HG03442 (cell line): ENCODE data around the gene ABCC4.

Source experiments
- ATAC-seq: cut with Tn5 transposase; IDR thresholded peaks from one replicate; pipeline ENCODE4 v1.9.1; 2021; ENCODE audit warnings: mild to moderate bottlenecking, moderate library complexity; ENCODE audit not compliant: unreplicated experiment

The ABCC4 gene

GRCh38 chr13:95058680-95059079, 242.6 kb downstream of the ABCC4 start:
- no peak for ATAC-seq

GRCh38 chr13:95056266-95056665, 245.0 kb downstream of the ABCC4 start:
- ATAC-seq: no peak

DNA sequence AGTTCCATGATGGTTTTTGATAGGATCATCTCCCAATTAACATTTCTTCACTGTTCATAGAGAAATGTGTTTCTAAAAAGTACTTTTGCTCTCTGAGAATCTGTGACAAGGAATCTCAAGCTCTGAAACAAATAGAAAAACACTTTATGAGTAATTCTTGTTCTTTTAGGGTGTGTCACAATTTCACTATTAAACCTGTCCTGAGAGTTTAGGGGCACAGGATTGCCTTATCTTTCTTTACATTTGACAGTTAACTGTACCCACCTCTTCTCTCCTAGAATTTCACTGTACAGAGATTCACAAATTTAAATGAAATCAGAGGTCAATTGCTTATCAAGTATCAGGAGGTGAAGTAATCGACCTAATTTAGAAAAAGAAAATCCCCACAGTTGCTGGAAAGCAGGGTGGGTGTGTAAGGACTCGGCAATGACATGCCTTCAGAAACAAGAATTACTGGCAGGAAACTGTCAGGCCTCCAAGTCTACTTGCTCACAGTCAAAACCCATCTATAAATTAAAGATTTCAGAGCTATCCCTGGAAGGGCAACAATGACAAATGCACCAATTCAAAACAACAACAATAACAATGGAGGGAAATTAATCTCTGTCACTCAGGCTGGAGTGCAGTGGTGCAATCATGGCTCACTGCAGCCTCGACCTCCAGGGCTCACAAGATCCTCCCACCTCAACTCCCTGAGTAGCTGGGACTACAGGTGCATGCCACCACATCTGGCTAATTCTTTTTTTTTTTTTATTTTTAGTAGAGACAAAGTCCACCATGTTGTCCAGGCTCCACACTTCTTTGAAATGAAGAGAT, 250.2 kb downstream of the ABCC4 start:
- ATAC-seq: peak; percentile 61

DNA sequence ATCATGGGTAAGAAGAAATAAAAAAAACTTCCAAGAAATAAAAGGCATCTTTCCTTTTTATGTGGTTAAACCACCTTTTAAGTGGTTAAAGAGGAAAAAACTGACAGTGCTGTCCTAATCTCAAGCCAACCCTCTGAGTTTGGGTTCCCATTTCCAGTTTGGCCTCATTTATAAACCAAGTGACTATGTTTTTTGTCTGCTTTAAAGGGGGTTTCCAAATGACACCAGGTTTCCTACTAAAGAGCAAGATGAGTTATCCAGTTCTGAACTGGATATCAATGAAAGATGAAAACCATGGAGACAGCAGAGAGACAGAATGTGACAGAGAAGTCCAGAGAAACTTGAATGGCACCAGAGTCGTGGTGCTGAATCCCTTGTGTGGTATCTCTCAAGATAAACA, 251.5 kb downstream of the ABCC4 start:
- no peak for ATAC-seq

DNA sequence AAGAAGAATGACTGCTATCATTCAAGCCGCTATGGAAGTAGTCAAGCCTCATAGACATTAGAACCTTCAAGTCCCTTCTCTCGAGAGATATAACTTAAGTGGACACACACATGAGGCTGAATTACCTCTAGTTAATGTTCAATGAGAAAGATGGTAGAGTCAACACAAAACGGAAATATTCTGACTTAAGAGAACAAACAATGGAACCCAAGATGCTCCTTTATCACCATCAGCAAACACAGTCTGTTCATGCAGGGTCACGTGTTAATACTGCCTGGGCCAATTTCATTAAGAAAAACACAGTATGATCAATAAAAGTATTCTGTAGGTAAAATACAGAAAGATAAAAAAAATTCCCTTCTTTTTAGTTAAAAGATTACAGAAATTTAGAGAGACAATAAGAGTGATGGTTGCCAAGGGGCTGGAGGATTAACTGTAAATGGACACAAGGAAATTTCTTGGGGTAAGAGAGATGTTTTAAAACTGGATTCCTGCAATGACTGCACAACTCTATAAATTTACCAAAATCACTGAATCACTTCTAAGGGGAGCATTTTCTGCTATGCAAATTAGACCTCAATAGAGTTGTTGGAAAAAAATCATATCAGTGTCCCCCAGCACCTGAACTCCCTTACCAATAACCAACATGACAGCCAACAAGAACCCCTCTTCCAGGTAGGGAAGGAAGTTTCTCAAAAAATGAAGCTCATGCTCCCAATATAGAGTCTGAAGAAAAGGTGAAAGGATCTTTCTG, 256.6 kb downstream of the ABCC4 start:
- ATAC-seq: no peak

GRCh38 chr13:95039415-95039814, 261.8 kb downstream of the ABCC4 start:
- no peak for ATAC-seq

DNA sequence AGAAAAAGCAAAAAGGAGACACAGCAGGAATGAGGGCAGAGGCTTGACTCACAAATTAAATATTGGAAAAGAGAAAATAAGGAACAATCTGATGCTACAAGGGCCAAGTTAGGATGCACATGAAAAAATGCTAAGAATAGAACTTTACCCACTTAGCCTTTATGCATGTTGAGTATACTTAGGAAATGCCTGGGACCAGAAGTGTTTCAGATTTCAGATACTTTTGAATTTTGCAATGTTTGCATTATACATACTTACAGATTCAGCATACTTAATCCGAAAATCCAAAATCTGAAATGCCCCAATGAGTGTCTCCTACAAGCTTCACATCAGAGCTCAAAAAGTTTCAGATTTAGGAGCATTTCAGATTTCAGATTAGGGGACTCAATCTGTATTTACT, 262.3 kb downstream of the ABCC4 start:
- no peak for ATAC-seq

- no peak for ATAC-seq
Measured at GRCh38 chr13:95035311-95036109, 265.7 kb downstream of the ABCC4 start.

DNA sequence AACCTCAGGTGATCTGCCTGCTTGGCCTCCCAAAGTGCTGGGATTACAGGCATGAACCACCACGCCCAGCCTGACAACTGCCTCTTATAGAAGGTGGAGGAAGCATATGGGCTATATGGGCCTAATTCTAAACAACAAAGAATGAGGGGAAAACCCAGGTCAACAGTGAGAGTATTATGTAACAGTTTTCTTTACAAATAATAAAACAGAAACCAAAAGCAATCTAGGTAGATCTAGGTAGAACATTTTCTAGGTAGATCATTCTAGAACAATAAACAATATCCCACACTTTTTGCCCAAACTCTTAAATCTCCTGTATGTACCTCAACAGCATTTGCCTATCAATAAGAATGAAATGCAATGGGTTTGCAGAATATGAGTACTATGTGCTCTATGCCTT, 267.4 kb downstream of the ABCC4 start:
- ATAC-seq: peak; percentile 61

DNA sequence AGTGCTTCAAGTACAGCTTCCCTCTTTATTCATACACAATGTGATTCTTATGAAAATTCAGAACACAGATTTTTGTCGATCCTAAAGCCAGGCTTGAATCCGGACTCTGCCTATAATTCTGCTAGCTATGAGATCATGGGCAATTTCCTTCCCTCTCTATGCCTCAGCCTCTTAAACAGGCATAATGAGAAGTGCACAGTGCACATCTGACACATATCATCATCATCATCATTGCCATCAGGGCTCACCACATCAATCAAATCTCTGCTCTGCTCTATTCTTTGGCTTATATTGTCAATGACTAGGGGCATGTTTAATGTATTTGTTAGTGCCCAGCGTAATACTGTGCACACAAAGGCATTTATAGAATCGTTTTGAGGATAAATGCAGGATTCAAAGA, 269.1 kb downstream of the ABCC4 start:
- no peak for ATAC-seq

GRCh38 chr13:95030821-95031343, 270.4 kb downstream of the ABCC4 start:
- ATAC-seq: no peak

DNA sequence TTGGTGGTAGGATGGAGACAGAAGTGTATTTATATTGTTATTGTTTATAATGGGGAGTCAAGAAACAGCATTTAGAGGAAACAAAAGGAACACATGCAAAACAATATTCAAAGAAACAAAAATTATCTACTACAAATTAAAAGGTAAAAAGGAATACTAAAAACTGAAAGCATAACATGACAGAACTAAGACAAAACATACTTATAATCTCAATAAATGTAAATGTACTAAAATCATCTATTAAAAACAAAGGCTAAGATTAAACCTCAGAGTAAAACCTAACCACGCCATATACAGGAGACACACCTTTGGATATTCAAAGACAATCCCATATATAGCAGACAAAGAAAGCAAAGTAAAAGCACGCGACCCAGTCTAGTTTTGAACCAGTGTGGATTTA, 273.6 kb downstream of the ABCC4 start:
- no peak for ATAC-seq

DNA sequence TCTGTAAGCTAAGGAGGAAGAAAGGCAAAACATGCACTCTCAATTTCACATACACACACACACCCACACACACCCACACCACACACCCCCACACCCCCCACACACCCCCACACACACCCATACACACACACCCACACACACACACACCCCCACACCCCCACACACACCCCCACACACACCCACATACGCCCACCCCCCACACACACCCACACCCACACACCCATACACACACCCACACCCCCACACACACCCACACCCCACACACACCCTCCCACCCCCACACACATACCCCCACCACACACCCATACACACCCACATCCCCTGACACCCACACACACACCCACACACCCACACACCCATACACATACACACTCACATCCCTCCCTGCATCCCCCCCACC, 276.1 kb downstream of the ABCC4 start:
- no peak for ATAC-seq

DNA sequence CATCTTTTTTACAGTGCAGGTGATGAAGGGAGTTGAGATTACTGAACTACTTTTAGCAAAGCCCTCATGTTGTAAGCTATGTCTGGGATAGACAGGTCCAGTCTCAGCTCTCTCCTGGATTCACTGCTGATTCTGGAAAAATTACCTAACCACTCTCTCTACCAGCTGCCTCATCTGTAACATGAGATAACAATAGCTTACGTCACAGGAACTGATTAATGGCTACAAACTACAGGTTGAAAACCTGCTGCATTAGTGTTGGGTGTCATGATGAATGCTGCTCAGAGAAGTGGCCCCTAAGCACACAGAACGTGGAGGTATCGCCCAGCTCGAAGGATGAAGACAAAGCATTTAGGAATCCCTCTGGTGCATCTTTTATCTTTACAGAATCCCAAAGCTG, 277.8 kb downstream of the ABCC4 start:
- ATAC-seq: no peak

DNA sequence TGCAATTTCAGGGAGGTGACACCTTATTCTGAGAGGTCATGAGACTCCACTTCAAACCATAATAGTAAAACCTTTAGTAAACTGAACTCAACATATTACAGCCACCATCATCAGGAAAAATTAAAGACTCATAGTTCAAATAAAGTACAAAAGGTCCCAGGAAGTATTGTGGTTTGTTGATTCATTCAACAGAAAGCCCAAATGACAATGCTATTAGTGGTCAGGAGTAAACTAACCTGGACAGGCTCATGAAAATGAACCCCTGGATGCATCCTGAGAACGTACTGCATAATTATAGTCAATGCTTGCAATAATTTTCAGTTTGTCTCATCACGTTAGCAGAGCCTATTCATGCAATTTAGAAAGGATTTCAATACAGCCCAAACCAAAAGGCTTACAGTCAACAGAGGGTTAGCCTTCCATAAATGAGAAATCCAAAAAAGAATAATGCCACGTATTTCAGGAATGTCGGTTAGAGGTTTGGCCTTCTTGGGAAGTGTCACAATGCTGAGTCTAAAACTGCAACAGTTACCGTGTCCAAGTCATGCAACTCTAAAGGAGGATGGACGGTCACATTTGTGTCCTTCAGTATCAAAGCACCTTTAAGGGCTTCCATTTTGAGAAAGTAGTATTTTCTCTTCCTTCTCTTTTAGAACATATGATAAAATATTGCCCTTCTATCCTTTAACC, 280.8 kb downstream of the ABCC4 start:
- no peak for ATAC-seq

GRCh38 chr13:95019886-95020285, 281.4 kb downstream of the ABCC4 start:
- no peak for ATAC-seq

DNA sequence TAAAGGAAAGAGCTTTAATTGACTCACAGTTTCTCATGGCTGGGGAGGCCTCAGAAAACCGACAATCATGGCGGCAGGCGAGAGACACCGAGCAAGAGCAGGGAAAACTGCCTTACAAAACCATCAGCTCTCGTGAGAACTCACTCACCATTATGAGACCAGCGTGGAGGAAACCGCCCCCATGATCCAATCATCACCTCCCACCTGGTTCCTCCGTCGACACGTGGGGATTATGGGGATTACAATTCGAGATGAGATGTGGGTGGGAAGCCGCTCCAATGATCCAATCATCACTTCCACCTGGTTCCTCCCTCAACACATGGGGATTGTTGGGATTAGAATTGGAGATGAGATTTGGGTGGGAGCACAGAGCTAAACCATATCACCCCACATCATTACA, 293.9 kb downstream of the ABCC4 start:
- ATAC-seq: no peak

- no peak for ATAC-seq
Measured at GRCh38 chr13:95005300-95005699, 296.0 kb downstream of the ABCC4 start.

GRCh38 chr13:95003019-95003813, 298.0 kb downstream of the ABCC4 start:
- peak; percentile 42 for ATAC-seq

DNA sequence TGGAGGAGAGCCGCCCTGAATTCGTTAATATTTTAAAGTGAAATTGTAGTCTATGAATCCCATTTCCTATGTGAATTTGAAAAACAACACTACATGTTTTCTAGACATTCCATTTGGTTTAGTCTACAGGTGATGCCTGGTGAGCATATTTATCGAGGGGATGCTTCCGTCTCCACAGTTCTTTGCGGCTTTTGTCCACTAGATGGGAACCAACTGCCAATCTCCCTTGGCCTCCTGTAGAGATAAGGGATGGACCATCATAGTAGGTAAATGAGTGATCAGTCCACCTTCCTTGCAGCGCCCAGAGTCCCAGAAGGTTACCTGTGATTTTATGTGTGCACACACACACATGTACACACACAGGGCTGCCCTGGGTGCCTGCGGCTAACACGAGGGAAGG, 299.1 kb downstream of the ABCC4 start:
- no peak for ATAC-seq
